GM12873 (cell line): Measurements from ENCODE around the gene ZNF701.

Experiments
- CTCF ChIP-seq: IDR thresholded peaks from 2 replicates; pipeline ENCODE4 v1.5.1; 2012; ENCODE audit warnings: low read depth, mild to moderate bottlenecking, moderate library complexity, low read length, control low read depth; ENCODE audit not compliant: insufficient read depth; ENCODE audit errors: missing control alignments

ZNF701 gene

GRCh38 chr19:52535771-52536447 is 34.2 kb upstream of the ZNF701 start:
- no peak for TF ChIP-seq CTCF

- no peak for TF ChIP-seq CTCF
These were observed 33.7 kb upstream of the ZNF701 start for GRCh38 chr19:52536448-52536800.

GRCh38 chr19:52541608-52542007 is 28.5 kb upstream of the ZNF701 start:
- TF ChIP-seq CTCF, result no peak

- TF ChIP-seq CTCF, result no peak
These were observed 27.0 kb upstream of the ZNF701 start for GRCh38 chr19:52542984-52543664.

GRCh38 chr19:52554216-52554971 is 15.7 kb upstream of the ZNF701 start:
- TF ChIP-seq CTCF, result no peak

GRCh38 chr19:52557231-52557995 is 12.7 kb upstream of the ZNF701 start:
- TF ChIP-seq CTCF, result no peak
